NCI-H2227 treated with DMSO at 0.1 percent for 48 hours (cell line): ENCODE measurements around the gene DLG2.
"Not testable (repeated sequence)": the region's sequence is repeated elsewhere in the genome, so short reads cannot be mapped to it uniquely, and the experiment has no call there.

Experiments
- DNase-seq: peaks from one replicate; lab custom pipeline; 2025; lab: John Stamatoyannopoulos, UW

The DLG2 gene

DNA sequence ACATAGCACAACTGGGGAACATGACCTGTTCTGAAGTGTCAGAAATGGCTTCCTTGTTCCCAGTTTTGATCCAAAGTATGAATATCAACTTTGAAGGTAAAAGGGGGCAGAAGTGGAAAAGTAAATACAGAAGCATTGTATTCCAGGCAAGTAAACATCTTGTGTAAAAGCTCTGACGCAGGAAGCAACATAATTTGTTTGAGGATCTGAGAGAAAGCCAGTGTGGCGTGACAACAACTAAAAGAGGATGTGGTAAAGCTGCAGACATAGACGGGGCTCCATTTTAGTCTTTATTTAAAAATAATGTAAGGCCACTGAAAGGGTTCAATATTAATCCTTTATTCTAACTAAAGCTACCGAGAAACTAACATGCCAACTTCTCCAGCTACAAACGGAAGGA, 310.2 kb downstream of the DLG2 start:
- DNase-seq: no peak

DNA sequence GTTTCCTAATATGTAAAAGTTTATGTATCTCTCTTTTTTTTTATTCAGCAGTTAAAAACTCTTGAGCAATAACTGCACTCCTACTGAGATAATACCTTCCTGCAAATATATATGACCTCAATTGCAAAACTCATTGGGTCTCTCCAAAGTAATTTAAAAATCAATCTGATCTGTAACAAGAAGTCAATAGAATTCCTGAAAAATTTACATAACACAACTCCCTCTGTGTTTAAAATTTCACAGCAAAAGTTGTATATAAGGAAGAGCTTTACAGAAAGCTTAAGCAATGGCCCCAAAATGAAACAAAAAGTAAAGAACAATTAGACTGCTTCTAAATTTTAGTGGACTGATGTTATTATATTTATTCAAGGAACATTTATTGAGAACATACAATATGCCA, 313.4 kb downstream of the DLG2 start:
- no peak for DNase-seq

DNA sequence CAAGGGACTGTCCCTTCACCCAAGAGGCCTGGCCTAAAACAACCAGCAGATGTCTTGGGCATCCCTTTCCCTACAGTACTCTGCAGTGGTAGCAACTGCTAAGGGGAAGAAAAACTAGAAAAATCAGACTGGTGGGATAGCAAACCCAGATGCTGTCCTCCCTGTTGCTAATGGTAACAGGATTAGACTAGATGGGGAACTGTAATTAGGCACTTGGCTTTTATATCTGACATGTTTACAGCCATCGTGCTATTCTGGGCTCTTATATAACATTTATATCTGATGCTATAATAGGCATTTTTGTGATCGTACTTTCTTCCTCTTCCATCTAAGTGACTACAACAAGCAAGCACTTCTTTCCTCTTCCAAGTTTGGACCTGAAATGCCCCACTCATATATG, 316.7 kb downstream of the DLG2 start:
- DNase-seq: no peak

DNA sequence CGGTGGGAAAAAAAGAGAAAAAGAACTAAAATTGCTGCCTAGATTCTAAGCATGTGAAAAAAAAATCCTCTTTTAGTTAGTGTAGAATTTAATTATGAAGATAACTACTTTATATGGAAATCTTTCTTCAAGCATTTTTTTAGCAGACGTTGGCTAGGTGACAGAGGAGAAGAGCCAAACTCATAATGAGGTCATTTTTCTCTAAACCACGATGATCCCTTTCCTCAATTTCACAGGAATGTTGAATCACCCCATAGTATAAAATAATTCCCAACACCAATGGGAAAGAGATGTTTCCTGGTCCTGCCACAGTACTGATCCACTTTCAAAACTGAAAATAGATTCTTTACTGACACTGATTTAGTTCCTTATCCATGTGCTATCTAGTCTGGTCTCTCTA, 319.8 kb downstream of the DLG2 start:
- no peak for DNase-seq

DNA sequence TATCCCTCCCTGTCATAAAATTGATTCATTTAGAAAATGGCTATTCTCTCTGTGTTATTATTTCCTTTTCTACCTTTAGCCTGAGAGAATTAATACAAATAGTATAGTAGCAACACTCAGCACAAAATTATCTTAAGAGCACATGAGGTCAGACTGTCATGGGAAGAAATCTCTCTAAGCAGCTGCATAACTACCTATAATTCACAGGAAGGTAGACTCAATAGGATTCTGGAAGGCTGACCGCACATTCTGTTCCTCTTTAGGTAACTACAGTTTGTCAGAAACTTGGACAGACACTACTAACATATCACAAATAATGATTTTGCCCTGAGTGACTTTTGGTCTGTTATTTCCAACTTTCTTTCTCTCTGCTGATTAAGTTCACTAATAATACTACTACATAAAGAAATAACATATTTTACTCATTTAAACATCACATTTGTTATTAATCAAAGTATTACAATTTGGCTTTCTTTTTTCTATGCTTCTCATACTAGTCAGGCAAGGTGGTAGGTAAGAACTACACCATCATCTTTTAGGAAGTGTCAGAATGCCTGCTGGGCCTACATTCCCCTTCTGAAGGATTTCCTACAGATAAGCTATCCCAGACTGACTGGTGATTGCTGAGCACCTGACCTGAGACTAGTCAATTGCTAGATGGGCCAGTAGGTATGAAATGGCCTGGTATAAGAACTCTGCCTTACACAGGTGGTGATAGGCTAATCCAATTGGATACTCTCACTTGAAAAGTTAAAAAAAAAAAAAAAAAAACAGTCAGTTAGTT, 325.1 kb downstream of the DLG2 start:
- no peak for DNase-seq

DNA sequence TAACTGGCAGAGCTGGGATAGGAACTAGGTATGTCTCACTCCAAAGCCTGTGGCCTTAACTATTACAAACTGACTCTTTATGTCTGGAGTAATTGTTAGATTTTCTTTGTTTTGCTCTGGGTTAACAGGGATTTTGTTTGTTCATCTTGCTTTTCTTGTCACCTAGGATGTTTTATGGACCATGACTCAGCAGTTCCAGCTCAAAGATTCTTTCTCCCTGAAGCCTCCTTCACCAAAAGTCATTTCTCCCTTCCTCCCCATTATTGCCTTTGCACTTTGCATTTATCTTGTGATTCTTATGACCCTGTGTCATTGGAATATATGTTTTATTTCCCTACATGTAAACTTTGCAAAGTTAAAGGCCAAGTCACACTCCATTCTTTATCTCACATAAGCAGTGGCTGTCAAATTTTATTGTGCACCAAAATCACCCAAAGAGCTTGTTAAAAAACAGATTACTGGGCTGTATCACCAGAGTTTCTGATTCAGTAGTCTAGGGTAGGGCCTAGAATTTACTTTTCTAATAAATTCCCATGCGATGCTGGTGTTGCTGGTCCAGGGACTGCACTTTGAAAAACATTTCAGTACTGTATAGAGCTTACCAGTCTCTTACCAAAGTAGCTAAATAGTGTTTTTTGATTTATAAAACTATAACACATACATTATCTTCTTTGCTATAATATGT, 327.7 kb downstream of the DLG2 start:
- peak; percentile 28 for DNase-seq

DNA sequence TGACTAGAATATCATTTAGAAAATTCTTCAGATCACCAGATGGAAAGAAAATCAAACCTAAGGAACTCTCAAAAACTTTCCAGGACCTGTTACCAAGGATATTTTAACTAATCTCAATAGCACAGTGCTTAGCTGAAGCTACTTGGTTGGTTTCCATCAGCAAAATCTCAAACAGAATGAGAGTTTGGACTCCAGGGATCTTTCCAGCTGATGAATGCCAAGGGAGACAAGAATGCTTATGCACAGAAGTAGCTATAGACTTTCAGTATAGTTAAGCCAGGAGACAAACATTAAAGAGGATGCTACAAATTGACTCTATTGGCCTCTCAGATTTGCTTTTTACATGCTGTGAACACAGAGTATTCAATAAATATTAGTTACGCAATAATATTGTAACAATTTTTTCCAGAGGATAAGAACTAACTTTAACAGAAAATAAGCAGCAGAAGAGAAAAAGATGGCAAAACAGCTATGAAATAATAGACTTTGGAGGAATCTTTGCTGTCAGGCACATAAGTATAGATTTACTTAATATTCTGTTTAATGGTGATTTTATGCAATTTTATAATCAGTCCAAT, 331.4 kb downstream of the DLG2 start:
- DNase-seq: no peak

DNA sequence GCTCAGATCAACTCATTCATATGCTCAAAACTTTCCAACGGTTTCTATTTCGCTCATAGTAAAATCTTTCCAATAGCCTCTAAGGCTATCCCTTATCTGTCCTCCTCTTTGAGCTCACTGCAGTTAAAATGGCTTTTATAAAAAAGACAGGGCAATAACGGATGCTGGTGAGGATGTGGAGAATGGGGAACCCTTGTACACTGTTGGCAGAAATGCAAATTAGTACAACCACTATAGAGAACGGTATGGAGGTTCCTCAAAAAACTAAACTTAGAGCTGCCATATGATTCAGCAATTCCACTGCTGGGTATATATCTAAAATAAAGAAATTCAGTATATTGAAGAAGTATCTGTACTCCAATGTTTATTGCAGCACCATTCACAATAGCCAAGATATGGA, 345.6 kb downstream of the DLG2 start:
- no peak for DNase-seq

DNA sequence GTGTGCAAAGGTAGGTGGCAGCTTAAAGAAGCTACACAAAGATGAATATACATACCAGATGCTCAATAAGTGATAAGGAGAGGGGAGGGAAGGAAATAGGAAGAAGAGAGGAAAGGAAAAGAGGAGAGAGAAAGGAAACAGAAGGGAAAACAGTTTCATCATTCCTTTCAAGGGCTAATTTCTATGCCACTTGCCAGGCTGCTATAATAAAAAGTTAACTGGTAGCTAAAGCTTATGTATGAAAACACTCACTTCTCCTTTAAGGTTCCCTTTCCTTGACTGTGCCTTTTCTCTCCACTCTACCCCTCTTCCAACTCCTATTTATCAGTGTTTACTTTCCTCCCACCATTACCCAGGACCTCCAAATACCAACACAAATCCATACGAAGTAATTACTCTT, 347.9 kb downstream of the DLG2 start:
- DNase-seq: no peak

DNA sequence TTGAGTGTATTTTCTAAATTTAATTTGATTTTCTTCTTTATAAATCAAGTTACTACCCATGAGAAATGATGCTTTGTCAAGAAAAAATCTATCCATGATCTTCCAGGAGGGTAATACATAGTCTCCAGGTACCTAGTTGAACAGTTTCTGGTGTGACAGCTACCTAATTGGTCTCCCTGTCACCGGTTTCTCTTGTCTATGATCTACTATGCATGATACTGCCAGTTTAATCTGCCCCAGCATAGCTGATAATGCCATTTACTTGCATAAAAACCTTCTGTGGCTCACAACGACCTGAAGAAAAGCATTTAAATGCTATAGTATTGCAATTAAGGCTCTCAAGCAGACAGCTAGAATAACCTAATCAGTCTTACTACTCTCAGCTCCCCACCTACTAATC, 349.5 kb downstream of the DLG2 start:
- no peak for DNase-seq

DNA sequence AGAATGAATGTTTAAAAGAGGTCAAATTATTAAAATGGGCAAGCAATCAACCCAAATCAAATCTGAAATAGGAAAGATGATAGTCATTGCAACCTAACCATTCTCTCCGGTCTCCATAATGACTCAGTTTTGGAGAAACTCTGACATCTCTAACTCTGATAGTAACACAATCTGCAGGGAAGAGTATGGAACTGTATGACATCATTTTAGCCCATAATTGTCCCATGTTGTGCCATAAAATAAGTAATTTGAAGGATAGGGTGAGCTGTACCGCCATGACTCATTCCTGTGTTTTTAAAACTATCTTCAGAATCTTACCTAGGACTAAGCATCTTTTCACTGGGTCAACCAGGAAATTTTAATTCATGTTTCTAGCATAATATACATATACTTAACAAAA, 350.8 kb downstream of the DLG2 start:
- DNase-seq: no peak

DNA sequence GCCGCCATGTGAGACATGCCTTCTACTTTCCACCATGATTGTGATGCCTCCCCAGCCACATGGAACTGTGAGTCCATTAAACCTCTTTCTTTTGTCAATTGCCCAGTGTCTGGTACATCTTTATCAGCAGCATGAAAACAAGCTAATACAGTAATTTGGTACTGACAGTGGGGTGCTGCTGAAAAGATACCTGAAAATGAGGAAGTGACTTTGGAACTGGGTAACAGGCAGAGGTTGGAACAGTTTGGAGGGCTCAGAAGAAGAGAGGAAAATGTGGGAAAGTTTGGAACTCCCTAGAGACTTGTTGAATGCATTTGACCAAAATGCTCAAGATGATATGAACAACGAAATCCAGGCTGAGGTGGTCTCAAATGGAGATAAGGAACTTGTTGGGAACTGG, 356.8 kb downstream of the DLG2 start:
- not testable (repeated sequence) for DNase-seq

DNA sequence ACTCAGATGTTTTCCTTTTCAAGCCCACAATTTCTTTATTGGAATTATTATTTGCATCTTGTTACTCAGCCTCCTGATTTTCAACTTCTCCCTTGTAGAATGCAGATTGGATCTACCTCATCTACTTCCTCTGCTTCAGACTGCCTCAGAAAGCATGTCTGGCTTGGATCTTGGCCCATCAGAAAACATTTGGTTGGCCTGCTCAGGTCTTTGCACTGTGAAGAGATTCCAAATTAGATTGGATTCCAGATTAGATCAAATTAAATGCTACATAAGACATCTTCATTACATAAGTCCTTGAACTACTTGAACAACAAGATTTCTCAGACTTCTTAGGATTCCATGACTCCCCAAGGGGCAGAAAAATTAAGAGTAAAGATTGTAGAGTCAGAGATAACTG, 358.0 kb downstream of the DLG2 start:
- no peak for DNase-seq

DNA sequence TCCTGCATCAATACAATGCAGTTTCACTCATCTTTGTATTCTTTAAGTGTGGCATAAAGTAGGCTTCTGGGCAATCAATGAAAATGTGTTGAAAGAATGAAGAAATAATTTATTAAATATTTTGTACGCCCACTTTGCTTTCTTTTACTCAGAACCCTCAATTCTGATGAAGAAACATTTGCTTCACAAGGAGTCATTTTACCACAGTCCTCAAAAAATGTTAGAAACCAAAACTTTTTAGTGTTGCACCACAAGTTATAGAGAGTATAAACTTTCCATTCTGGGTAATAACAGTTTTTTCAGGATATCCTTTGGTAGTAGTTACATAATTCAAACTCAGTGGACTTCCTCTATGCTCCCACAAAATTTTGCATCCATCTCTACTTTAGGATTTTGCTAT, 360.5 kb downstream of the DLG2 start:
- DNase-seq: no peak

DNA sequence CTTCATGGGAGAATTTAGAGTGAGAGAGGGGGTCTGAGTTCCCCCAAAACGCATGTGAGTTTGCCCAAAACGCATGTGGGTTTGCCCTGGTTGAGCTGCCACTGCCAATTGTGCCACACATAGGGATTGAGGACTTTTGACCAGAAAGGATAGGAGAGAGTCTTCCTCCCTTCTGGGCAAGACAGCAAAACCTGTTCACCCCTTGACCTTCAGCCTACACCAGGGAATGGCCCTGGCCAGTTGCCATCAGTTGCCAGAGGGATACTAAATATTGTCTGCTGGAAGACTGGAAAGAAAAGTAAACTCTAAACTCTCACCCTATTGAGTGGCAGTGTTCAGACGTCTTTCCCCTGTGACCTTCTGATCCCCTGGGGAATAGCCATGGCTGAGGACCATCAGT, 363.8 kb downstream of the DLG2 start:
- no peak for DNase-seq

DNA sequence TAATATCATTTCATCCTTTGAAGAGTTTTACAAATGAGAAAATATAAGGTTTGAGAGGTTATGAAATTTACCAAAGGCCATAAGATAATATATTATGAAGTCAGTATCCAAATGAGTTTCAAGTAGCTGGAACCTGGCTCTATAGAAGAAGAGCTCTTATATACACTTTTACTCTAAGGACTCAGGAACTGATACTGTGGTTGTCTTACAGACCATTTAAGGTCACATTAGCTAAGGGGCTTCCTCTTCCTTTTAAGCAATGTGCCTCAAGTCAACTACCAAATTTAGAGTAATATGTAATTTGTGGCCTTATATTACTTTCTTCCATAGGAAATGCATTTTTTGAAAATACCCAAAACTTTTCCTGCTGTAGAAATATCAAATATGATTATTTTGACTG, 369.3 kb downstream of the DLG2 start:
- no peak for DNase-seq

DNA sequence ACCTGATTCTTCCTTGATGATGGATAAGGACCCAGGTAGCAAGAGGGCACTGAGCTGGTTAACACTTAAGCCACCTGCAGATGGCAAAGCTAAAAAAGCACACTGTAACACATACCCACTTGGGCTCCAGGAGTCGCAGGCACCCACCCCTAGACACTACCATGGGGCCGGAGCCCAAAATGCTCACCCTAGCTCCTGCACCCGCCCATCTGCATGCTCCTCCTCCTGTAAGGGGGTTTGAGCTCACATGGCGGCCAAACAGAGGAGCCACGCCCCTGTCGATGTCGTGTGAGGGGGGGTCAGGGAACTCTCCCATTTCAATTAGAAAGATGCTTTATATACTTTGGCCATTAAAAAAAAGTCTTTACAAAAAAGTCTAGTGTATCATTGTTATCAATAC, 370.7 kb downstream of the DLG2 start:
- DNase-seq: no peak

DNA sequence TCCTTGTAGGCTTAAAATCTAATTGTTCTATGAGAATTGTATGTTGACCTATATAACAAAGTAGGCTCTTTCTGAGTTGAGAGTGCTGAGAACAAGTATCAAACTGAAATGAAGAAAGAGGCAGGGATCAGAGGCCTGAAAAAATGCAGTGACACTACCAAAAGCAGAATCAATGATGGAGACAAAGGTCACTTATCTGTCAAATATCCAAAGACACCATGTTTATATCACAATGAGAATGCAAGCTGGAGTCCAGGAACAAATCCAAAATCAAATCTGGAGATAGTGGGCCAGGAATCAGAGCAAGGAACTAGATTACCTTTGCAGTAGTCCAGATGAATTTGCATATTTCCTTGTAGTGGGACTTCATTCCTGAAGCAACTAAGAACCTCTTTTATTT, 377.7 kb downstream of the DLG2 start:
- DNase-seq: no peak

DNA sequence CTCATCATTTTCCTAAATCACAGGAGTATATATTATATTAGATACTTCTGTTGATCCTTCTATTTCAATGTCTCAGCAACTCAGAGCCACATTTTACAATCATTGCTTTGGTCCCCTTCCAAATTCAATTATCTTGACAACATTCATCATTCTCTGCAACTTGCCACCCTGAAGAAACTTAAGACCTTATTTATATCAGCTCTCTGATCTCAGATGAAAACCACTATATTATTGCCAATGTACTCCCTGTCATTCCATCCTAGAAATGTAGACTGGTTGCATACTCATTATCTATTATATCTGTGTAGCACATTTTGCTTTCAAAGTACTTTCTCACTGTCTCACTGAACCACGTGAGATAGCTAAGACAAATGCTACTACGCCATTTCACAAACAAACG, 379.3 kb downstream of the DLG2 start:
- no peak for DNase-seq

DNA sequence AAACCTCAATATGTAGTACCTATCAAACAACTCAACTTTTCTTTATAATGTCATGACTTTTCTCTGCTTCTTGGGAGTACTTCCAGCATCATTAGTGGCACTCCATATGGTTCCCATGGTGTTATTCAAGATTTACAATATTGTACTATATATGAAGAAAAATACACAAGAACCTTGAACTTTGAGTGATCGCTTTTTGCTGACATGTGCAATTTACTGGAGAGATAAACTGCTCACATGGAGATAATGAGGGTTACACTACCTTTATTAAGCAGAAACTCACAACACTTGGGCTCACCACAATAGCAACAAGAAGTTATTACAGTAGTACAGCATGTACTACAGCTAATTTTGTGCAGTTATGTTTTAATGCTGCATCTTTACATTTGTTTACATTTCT, 388.2 kb downstream of the DLG2 start:
- no peak for DNase-seq

DNA sequence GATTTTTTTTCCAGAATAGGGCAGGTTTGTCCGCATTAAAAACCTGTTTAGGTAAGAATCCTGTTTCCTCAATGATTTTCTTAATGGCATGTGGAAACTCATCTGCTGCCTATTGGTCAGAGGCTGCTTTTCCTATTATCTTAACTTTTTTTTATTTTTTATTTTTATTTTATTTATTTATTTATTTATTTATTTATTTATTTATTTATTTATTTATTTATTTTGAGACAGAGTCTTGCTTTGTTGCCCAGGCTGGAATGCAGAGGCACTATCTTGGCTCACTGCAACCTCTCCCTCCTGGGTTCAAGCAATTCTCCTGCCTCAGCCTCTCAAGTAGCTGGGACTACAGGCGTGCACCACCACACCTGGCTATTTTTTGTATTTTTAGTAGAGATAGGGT, 389.1 kb downstream of the DLG2 start:
- not testable (repeated sequence) for DNase-seq

DNA sequence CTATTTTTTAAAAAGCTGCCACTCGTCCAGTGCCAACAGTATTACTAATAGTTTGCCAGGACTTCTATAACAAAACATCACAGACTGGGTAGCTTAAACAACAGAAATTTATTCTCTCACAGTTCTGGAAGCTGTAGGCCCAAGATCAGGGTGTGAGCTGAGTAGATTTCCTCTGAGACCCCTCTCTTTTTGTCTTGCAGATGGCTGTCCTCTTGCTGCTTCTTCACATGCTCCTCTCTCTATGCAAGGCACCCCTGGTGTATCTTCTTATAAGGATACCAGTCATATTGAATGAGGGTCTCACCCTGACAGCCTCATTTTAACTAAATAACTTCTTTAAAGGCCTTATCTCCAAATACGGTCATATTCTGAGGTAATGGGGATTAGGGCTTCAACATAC, 390.9 kb downstream of the DLG2 start:
- DNase-seq: no peak

DNA sequence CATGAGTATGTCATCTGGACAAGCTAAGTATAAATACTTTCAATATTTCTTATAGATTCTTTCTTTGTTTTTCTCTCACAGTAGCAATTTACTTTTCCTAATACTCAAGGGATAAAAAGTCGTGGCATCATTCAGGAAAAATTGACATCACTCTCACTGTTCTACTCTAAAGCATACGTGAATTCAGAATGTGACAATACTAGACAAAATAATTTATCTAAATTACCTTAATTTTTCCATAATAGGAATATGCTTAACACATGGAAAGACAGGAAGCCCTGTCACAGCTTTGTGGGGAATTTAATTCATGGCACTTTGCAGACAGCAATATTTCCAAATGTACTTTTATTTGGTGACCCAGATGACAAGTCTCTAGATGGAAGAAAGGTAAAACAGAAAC, 394.6 kb downstream of the DLG2 start:
- no peak for DNase-seq

DNA sequence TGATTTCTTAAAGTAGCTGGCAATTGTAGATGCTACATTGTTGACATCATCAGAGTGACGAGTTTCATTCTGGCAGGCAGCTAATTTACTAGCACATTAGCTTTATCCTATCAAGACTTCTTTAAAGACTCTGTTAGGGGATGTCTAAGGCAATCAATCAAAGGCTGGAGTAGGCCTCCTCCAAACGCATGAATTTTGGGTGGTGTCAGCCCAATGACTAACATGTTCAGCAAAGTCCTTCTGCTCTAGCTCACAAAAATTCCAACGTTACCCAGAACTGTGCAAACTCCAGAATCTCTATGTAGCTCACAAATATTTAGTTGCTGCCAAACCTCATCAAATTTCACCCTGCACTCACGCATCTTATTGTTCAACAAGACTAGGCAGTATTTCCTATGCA, 395.6 kb downstream of the DLG2 start:
- no peak for DNase-seq
